Activated CD8-positive, alpha-beta T cell treated with anti-CD3 and anti-CD28 coated beads for 36 hours (primary cell): ENCODE results near the gene TEX36. TPM values are rescaled to one million over a fixed set of nuclear protein-coding genes. Genes with fewer than 3 reads are reported as not detected.

Experiments used
- ATAC-seq: fragments of 200-7000 bp; cut with Tn5 transposase; one replicate; pipeline ENCODE4 v1.10.0; 2021; ENCODE audit warnings: mild to moderate bottlenecking, moderate library complexity
- CTCF ChIA-PET: fragments of 350-600 bp; sonication (Branson Sonifier 250); formaldehyde crosslinking; loops from one replicate; lab custom pipeline; 2021; ENCODE audit warnings: antibody characterized with exemption; lab: Charles Lee
- POLR2A ChIA-PET: fragments of 350-600 bp; sonication (Branson Sonifier 250); formaldehyde crosslinking; loops from one replicate; lab custom pipeline; 2021; ENCODE audit warnings: antibody characterized with exemption; lab: Charles Lee
- DNase-seq: peaks from one replicate; pipeline ENCODE4 v3.0.0-alpha.2; 2020
- H3K27ac Mint-ChIP-seq: one replicate; pipeline ENCODE4 v1.8.0; 2021; ENCODE audit warnings: mild to moderate bottlenecking, mixed read lengths
- H3K27me3 Mint-ChIP-seq: one replicate; pipeline ENCODE4 v1.8.0; 2021; ENCODE audit warnings: mixed read lengths
- H3K36me3 Mint-ChIP-seq: one replicate; pipeline ENCODE4 v1.8.0; 2021; ENCODE audit warnings: low read depth, mixed read lengths
- H3K4me1 Mint-ChIP-seq: one replicate; pipeline ENCODE4 v1.8.0; 2021; ENCODE audit warnings: low read depth, mixed read lengths
- H3K4me3 Mint-ChIP-seq: one replicate; pipeline ENCODE4 v1.8.0; 2021; ENCODE audit warnings: mild to moderate bottlenecking, moderate library complexity, mixed read lengths
- H3K9me3 Mint-ChIP-seq: one replicate; pipeline ENCODE4 v1.8.0; 2021; ENCODE audit warnings: mixed read lengths
- CTCF ChIP-seq: fragments of 200-600 bp; IDR thresholded peaks from one replicate; pipeline ENCODE4 v1.8.0; 2022; ENCODE audit warnings: antibody characterized with exemption, mild to moderate bottlenecking
- intact Hi-C: fragments of 100-400 bp; cut with micrococcal nuclease; formaldehyde crosslinking; loops from one replicate; pipeline ENCODE4 v1.10.0; 2022
- total RNA-seq, 2 experiments: library from RNA; stranded (reverse); gene quantifications; one replicate each; pipeline ENCODE4 v1.2.3, GENCODE V29; 2021

Gene TEX36
- total RNA-seq, 2 experiments from 2014 or later, result not detected

GRCh38 chr10:125692196-125692595 is 9.2 kb upstream of the TEX36 start:
- POLR2A ChIA-PET, result interaction anchor here (0.6 kb wide), 1 partner anchor 1542 kb away, joined by 3 read pairs; no protein-coding TSS in a partner anchor
- H3K36me3 Mint-ChIP-seq, result no peaks in the 10 kb centered on the region
- intact Hi-C loops, result no loop called here
- no peak overlapping the region for H3K4me3 Mint-ChIP-seq
- no peak for ATAC-seq
- peaks cover 2% of the 10 kb centered on the region for H3K27me3 Mint-ChIP-seq
- no peak for TF ChIP-seq CTCF
- H3K9me3 Mint-ChIP-seq, result no peaks in the 10 kb centered on the region
- no peaks in the 10 kb centered on the region for H3K4me1 Mint-ChIP-seq
- CTCF ChIA-PET, result no interaction called here
- no peak overlapping the region for H3K27ac Mint-ChIP-seq
- DNase-seq, result no peak

- H3K27ac Mint-ChIP-seq, result no peak overlapping the region
- H3K27me3 Mint-ChIP-seq, result peaks cover 2% of the 10 kb centered on the region
- no peaks in the 10 kb centered on the region for H3K36me3 Mint-ChIP-seq
- H3K4me3 Mint-ChIP-seq, result no peak overlapping the region
- H3K9me3 Mint-ChIP-seq, result no peaks in the 10 kb centered on the region
- POLR2A ChIA-PET, result interaction anchor here (0.6 kb wide), 1 partner anchor 1542 kb away, joined by 3 read pairs; no protein-coding TSS in a partner anchor
- CTCF ChIA-PET, result no interaction called here
- no peak for TF ChIP-seq CTCF
- ATAC-seq (no peak), DNase-seq (no peak)
- no peaks in the 10 kb centered on the region for H3K4me1 Mint-ChIP-seq
- intact Hi-C loops, result no loop called here
Measured at GRCh38 chr10:125691160-125691981, 8.4 kb upstream of the TEX36 start.

GRCh38 chr10:125689955-125690569 is 7.1 kb upstream of the TEX36 start:
- ATAC-seq (no peak), DNase-seq (no peak)
- H3K4me3 Mint-ChIP-seq, result no peak overlapping the region
- ChIA-PET CTCF (no interaction called here), POLR2A (no interaction called here)
- intact Hi-C loops, result no loop called here
- H3K27me3 Mint-ChIP-seq, result peaks cover 2% of the 10 kb centered on the region
- H3K27ac Mint-ChIP-seq, result no peak overlapping the region
- H3K4me1 Mint-ChIP-seq, result no peaks in the 10 kb centered on the region
- no peaks in the 10 kb centered on the region for H3K36me3 Mint-ChIP-seq
- H3K9me3 Mint-ChIP-seq, result no peaks in the 10 kb centered on the region
- TF ChIP-seq CTCF, result no peak

GRCh38 chr10:125687507-125688185 is 4.7 kb upstream of the TEX36 start:
- no peak for TF ChIP-seq CTCF
- H3K27ac Mint-ChIP-seq, result no peak overlapping the region
- no peak for DNase-seq
- intact Hi-C loops, result no loop called here
- no peaks in the 10 kb centered on the region for H3K36me3 Mint-ChIP-seq
- CTCF ChIA-PET, result no interaction called here
- no peaks in the 10 kb centered on the region for H3K4me1 Mint-ChIP-seq
- no peaks in the 10 kb centered on the region for H3K9me3 Mint-ChIP-seq
- POLR2A ChIA-PET, result interaction anchor here (0.6 to 0.7 kb wide), 2 partner anchors 678 to 871 kb away, joined by 3 to 4 read pairs; no protein-coding TSS in a partner anchor
- ATAC-seq, result no peak
- no peak overlapping the region for H3K4me3 Mint-ChIP-seq
- H3K27me3 Mint-ChIP-seq, result peaks cover 8% of the 10 kb centered on the region
